IPS-20b (cell line): ENCODE results near the gene KDM6A.

Experiments
- H3K27ac ChIP-seq: one replicate; pipeline ENCODE4 v1.5.1; 2013; ENCODE audit warnings: low read length
- H3K27me3 ChIP-seq: 2 replicates; pipeline ENCODE4 v1.6.1; 2013; ENCODE audit warnings: mild to moderate bottlenecking, low read length, inconsistent platforms; ENCODE audit not compliant: insufficient read depth
- H3K36me3 ChIP-seq: 2 replicates; pipeline ENCODE4 v1.6.1; 2013; ENCODE audit warnings: low read depth, mild to moderate bottlenecking, inconsistent platforms, low read length, moderate library complexity; ENCODE audit not compliant: insufficient read depth
- H3K4me1 ChIP-seq: 2 replicates; pipeline ENCODE4 v1.6.1; 2013; ENCODE audit warnings: mild to moderate bottlenecking, control low read depth, inconsistent platforms, low read length, moderate library complexity; ENCODE audit not compliant: insufficient read depth
- H3K4me3 ChIP-seq: 2 replicates; pipeline ENCODE4 v1.5.1; 2013; ENCODE audit warnings: mild to moderate bottlenecking, low read length, inconsistent platforms
- H3K9ac ChIP-seq: 2 replicates; pipeline ENCODE4 v1.6.1; 2013; ENCODE audit warnings: low read depth, mild to moderate bottlenecking, inconsistent platforms, low read length, moderate library complexity
- H3K9me3 ChIP-seq: 2 replicates; pipeline ENCODE4 v1.6.1; 2013; ENCODE audit warnings: mild to moderate bottlenecking, low read depth, low read length, inconsistent platforms; ENCODE audit not compliant: insufficient read depth

KDM6A gene

DNA sequence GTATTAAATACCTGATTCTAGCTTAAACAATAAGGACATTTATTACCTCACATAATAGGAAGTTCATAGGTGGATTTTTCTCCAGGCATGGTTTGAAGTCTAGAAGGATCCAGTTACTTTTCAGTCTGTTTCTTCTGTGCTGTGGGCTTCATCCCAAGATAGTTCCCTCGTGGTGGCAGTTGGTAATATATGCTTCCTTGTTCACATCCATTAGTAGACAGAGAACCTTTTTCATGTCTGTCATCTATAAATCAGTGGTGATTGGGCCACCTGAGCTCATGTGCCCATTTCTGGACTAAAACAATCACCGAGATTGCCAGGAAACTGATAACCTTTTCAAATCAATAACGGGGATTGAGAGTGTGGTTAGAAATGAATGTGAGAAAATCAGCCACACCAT, 97.7 kb downstream of the KDM6A start:
- H3K4me3 ChIP-seq = no peak overlapping the region
- H3K27ac ChIP-seq = no peak overlapping the region
- H3K36me3 ChIP-seq = peaks cover 44% of the 10 kb centered on the region
- H3K27me3 ChIP-seq = no peaks in the 10 kb centered on the region
- H3K9ac ChIP-seq = no peak overlapping the region
- H3K4me1 ChIP-seq = no peaks in the 10 kb centered on the region
- H3K9me3 ChIP-seq = peaks cover 2% of the 10 kb centered on the region; the same call in 1 of the 2 replicates

DNA sequence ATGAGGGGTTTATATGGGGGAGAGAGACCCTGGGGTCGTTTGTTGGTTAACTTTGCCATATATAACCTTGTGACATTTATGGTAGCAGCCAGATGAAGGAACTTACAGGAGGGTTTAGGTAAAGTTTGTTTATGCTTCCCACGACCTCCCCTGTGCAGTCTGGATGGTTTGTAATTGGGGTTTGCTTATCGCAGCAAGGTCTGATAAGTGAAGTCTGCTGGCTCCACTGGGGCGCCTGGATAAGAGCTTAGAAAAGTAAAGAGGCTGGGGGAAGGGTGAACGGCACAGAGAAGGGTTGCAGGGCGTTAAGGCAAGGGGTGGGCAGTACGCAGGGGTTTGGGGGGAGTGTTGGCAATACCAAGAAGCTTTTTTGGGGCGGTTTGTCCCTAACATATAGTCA, 98.7 kb downstream of the KDM6A start:
- Histone ChIP-seq H3K9ac (no peak overlapping the region), H3K4me3 (no peak overlapping the region), H3K36me3 (peaks cover 46% of the 10 kb centered on the region), H3K9me3 (peaks cover 5% of the 10 kb centered on the region; the same call in 1 of the 2 replicates), H3K4me1 (no peaks in the 10 kb centered on the region), H3K27me3 (no peaks in the 10 kb centered on the region), H3K27ac (no peak overlapping the region)

DNA sequence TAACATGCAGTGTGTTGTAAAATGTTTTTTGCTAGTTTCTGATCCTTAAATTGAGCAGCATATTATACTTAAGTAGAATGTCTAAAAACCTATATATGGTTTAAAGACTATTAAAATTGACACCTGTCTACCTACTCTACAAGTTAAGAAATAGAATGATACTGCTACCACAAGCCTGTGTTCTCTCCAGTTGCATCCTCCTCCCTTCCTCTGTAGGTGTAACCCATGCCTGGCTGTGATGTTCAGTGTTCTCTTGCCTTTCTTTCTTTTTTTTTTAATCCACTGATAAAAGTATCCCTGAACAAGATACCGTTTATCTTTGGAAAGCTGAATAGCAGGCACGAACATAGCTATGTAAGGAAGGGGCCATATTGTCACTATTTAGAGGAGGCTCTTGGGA, 99.1 kb downstream of the KDM6A start:
- no peak overlapping the region for H3K9ac ChIP-seq
- H3K4me3 ChIP-seq = no peak overlapping the region
- H3K9me3 ChIP-seq = peaks cover 5% of the 10 kb centered on the region; the same call in 1 of the 2 replicates
- no peak overlapping the region for H3K27ac ChIP-seq
- H3K4me1 ChIP-seq = no peaks in the 10 kb centered on the region
- H3K36me3 ChIP-seq = peaks cover 46% of the 10 kb centered on the region
- H3K27me3 ChIP-seq = no peaks in the 10 kb centered on the region

DNA sequence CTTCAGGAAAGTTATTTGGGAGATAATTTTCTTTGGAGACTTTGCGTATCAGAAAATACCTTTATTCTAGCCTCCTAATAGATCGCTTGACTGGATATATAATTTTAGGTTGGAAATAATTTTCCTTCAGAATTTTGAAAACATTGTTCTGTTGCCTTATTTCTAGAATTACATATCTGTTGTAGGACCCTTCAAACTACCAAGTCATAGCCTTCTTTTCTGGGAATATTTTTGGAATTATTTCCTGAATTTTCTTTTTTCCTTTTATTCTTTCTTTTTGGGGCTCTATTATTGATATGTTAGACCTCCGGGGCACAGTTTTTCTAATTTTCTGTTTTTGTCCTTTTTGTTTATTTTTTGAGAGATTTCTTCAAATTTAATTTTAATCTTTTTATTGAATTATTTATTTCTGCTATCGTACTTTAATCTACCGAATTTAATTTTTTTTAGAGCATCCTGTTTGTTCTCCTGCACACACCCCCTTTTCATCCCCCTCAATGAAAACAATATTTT, 100.5 kb downstream of the KDM6A start:
- peaks cover 37% of the 10 kb centered on the region; the same call in 1 of the 2 replicates for H3K36me3 ChIP-seq
- H3K9me3 ChIP-seq = peaks cover 5% of the 10 kb centered on the region; the same call in 1 of the 2 replicates
- H3K27me3 ChIP-seq = no peaks in the 10 kb centered on the region
- H3K9ac ChIP-seq = no peak overlapping the region
- no peak overlapping the region for H3K27ac ChIP-seq
- no peaks in the 10 kb centered on the region for H3K4me1 ChIP-seq
- no peak overlapping the region for H3K4me3 ChIP-seq

DNA sequence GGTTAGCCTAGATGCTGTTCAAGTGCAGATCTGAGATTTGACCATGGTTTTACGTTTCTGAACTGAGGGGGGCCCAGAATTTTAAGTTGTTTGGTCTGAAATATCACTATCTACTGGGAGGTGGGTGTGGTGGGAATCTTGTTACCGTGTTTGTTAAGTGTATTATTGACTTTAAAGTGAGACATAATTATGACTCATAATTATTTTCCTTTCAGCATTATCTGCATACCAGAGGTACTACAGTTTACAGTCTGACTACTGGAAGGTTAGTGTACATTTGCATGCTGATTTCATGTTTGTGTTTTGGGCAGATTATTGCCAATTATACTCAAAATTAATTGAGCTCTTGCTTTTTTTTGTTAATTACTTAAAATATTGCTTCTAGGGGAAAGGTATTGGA, 101.5 kb downstream of the KDM6A start:
- Histone ChIP-seq H3K27ac (no peak overlapping the region), H3K4me3 (no peak overlapping the region), H3K36me3 (peaks cover 37% of the 10 kb centered on the region; the same call in 1 of the 2 replicates), H3K9me3 (peaks cover 5% of the 10 kb centered on the region; the same call in 1 of the 2 replicates), H3K9ac (no peak overlapping the region), H3K27me3 (no peaks in the 10 kb centered on the region), H3K4me1 (no peaks in the 10 kb centered on the region)

DNA sequence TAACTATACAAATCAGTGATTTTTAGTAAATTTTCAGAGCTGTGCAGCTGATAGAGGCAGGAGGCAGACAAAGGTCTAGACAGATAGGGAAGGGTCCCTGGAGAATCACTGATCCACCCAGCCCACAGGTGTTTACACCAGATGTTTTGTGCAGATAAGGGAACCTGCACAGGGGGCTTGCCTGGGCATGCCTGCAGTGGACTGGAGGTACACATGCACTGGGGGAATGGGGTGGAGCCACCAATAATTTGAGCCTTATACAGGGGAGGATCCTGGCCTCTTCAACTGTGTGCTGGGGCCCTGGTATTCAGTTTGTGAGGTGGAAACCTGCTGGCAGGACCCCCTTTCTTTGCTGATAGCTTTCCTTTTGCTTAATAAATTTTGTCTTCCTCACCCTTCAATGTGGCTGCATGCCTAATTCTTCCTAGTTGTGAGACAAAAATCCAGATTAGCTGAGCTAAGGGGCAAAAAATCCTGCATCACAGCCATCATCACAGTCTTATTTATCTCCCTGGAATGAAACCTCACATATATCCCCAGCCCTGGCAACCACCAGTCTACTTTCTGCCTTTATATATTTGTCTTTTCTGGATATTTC, 102.8 kb downstream of the KDM6A start:
- H3K9me3 ChIP-seq = peaks cover 5% of the 10 kb centered on the region; the same call in 1 of the 2 replicates
- H3K27me3 ChIP-seq = no peaks in the 10 kb centered on the region
- peaks cover 35% of the 10 kb centered on the region; the same call in 1 of the 2 replicates for H3K36me3 ChIP-seq
- no peak overlapping the region for H3K9ac ChIP-seq
- no peak overlapping the region for H3K4me3 ChIP-seq
- no peak overlapping the region for H3K27ac ChIP-seq
- no peaks in the 10 kb centered on the region for H3K4me1 ChIP-seq

DNA sequence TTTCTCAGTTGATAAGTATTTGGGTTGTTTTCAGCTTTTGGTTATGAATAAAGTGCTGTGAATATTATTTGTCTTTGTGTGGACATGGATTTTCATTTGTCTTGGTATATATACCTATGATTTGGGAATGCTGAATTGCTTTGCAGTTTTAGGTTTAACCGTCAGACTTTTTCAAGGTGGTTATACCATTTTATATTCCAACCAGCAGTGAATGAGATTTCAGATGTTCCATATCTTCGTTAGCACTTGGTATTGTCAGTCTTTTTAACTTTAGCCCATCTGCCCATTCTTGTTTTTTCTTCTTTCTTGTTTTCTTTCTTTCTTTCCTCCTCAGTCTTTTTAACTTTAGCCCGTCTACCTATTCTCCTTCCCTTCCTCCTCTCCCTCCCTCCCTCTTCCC, 106.0 kb downstream of the KDM6A start:
- H3K9me3 ChIP-seq = peaks cover 5% of the 10 kb centered on the region; the same call in 1 of the 2 replicates
- no peak overlapping the region for H3K9ac ChIP-seq
- H3K27ac ChIP-seq = no peak overlapping the region
- no peaks in the 10 kb centered on the region for H3K4me1 ChIP-seq
- no peaks in the 10 kb centered on the region for H3K27me3 ChIP-seq
- no peak overlapping the region for H3K4me3 ChIP-seq
- peaks cover 31% of the 10 kb centered on the region; the same call in 1 of the 2 replicates for H3K36me3 ChIP-seq

DNA sequence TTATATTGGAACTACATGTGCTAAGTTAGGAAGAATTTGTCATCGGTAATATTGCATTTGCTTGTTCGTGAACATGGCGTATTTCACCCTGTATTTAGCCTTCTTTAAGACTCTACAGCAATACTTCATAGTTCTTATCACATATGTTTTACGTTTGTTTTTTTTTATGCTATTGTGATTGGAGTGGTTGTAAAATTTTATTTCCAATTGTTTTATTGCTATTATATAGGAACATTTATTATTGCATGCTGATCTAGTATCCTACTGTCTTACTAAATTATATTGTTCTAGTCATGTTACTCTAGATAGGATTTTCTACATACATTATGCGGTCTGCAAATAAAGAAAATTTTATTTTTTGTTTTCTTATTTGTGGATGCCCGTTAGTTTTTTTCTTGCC, 107.4 kb downstream of the KDM6A start:
- peaks cover 20% of the 10 kb centered on the region; the same call in 1 of the 2 replicates for H3K36me3 ChIP-seq
- no peaks in the 10 kb centered on the region for H3K27me3 ChIP-seq
- H3K9ac ChIP-seq = no peak overlapping the region
- no peaks in the 10 kb centered on the region for H3K4me1 ChIP-seq
- H3K9me3 ChIP-seq = peaks cover 5% of the 10 kb centered on the region; the same call in 1 of the 2 replicates
- no peak overlapping the region for H3K27ac ChIP-seq
- no peak overlapping the region for H3K4me3 ChIP-seq

DNA sequence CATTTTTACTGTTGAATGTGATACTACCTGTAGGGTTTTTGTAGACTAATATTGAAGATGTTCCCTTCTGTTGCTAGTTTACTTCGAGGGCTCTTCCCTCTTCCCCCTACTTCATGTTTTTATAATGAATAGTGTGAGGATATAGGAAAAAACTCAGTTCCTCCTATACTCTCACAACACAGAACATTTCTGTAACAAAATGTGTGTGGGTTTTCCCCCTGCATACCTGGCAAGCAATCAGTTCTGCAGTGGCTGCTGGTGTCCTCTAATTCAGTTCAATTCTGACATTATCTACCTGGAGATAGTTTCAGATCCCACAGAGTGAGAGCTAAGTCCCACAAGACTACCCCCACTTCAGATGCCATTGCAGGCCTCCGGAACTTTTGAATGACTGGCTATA, 107.9 kb downstream of the KDM6A start:
- Histone ChIP-seq H3K4me1 (no peaks in the 10 kb centered on the region), H3K36me3 (peaks cover 16% of the 10 kb centered on the region; the same call in 1 of the 2 replicates), H3K27me3 (no peaks in the 10 kb centered on the region), H3K4me3 (no peak overlapping the region), H3K27ac (no peak overlapping the region), H3K9ac (no peak overlapping the region), H3K9me3 (0 out of 2 replicates have a peak, but pooled peaks cover 1% of the 10 kb centered on the region)

DNA sequence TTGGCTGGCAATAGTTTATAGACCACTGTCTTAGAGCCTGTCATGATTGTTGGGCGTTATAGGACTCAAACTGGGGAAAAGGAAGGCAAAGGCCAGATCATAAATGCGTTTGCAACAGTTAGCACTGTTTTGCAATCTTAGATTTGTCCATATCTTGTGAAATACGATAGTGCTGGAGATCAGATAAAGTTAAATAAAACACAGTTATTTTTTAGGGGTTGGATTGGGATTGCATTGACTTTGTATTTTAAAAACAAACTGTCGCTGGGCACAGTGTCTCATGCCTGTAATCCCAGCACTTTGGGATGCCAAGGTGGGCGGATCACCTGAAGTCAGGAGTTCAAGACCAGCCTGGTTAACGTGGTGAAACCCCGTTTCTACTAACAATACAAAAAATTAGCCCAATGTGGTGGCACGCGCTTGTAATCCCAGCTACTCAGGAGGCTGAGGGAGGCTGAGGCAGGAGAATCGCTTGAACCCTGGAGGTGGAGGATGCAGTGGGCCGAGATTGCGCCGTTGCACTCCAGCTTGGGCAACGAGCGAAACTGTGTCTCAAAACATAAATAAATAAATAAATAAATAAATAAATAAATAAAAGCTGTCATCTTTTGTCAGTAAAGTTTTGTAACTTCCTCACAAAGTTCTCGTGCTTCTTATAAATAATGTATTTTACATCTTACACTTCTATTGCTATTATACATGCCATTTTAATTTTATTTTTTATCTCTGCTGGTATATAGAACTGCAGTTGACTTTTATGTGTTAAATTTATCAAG, 117.2 kb downstream of the KDM6A start:
- Histone ChIP-seq H3K27ac (no peak overlapping the region), H3K9me3 (no peaks in the 10 kb centered on the region), H3K36me3 (peaks cover 10% of the 10 kb centered on the region; the same call in 1 of the 2 replicates), H3K4me3 (no peak overlapping the region), H3K4me1 (no peaks in the 10 kb centered on the region), H3K27me3 (no peaks in the 10 kb centered on the region), H3K9ac (no peak overlapping the region)

DNA sequence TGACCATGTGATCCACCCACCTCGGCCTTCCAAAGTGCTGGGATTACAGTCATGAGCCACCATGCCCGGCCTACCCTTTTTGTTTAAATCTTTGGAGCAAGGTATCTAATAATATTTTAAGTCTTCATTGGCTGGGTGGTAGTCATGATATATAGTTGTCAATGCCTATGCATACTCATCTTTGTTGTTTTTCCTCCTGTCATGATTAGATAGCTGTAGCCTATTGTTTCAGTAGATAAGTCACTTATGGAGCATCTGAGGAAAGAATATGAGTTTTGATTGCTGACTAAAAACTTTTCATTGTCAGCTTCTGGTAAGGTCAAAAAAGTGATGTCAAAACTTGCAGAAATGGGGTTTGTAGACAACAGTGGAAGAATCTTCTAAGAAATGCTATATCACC, 119.8 kb downstream of the KDM6A start:
- H3K36me3 ChIP-seq = peaks cover 10% of the 10 kb centered on the region; the same call in 1 of the 2 replicates
- H3K4me3 ChIP-seq = no peak overlapping the region
- H3K9me3 ChIP-seq = no peaks in the 10 kb centered on the region
- no peak overlapping the region for H3K9ac ChIP-seq
- H3K27me3 ChIP-seq = no peaks in the 10 kb centered on the region
- no peak overlapping the region for H3K27ac ChIP-seq
- no peaks in the 10 kb centered on the region for H3K4me1 ChIP-seq
